IMR-90 (cell line): Measurements from ENCODE around the gene HAVCR1. TPM values are rescaled to one million over a fixed set of nuclear protein-coding genes. Genes with fewer than 3 reads are reported as not detected.

Experiments
- ATAC-seq: fragments of 200-7000 bp; cut with Tn5 transposase; 2 replicates; pipeline ENCODE4 v1.9.1; 2020; ENCODE audit warnings: low read depth, mild to moderate bottlenecking, moderate library complexity
- BruUV-seq: library from RNA; stranded (reverse); fragments of 400-500 nt; replicated peaks from 2 replicates; lab custom pipeline; 2021; lab: Mats Ljungman, UMichigan
- CTCF ChIA-PET: fragments of 300-600 bp; formaldehyde crosslinking; extraction: SDS; loops from one replicate; lab custom pipeline; 2021; ENCODE audit warnings: antibody characterized with exemption; lab: Yijun Ruan, JAX
- POLR2A ChIA-PET: fragments of 300-600 bp; sonication (Branson Sonifier 250); formaldehyde crosslinking; loops from one replicate; lab custom pipeline; 2022; ENCODE audit warnings: antibody characterized with exemption; ENCODE audit not compliant: unreplicated experiment; lab: Charles Lee
- DNase-seq: peaks from one replicate; pipeline ENCODE4 v3.0.0; 2013
- H2AFZ ChIP-seq: replicated peaks from 2 replicates; pipeline ENCODE3; 2013; ENCODE audit warnings: low read length, mild to moderate bottlenecking; ENCODE audit not compliant: poor library complexity
- H2AK5ac ChIP-seq: 2 replicates; pipeline ENCODE4 v1.6.1; 2013; ENCODE audit warnings: low read depth, low read length, inconsistent platforms
- H2AK9ac ChIP-seq: replicated peaks from 2 replicates; pipeline ENCODE3; 2013; ENCODE audit warnings: mild to moderate bottlenecking, low read depth, low read length, moderate library complexity; ENCODE audit not compliant: poor library complexity
- H2BK120ac ChIP-seq: 2 replicates; pipeline ENCODE4 v1.6.1; 2013; ENCODE audit warnings: low read depth, low read length, inconsistent platforms
- H2BK15ac ChIP-seq: 3 replicates; pipeline ENCODE4 v1.6.1; 2013; ENCODE audit warnings: low read depth, low read length, inconsistent platforms
- H2BK20ac ChIP-seq: 2 replicates; pipeline ENCODE4 v1.6.1; 2013; ENCODE audit warnings: low read depth, mild to moderate bottlenecking, inconsistent platforms, low read length, moderate library complexity
- H2BK5ac ChIP-seq: 2 replicates; pipeline ENCODE4 v1.6.1; 2013; ENCODE audit warnings: mild to moderate bottlenecking, low read depth, low read length, inconsistent platforms; ENCODE audit not compliant: poor library complexity, severe bottlenecking
- H3K14ac ChIP-seq: replicated peaks from 2 replicates; pipeline ENCODE4 v1.6.1; 2013; ENCODE audit warnings: low read depth, low read length, inconsistent platforms
- H3K18ac ChIP-seq: 2 replicates; pipeline ENCODE4 v1.6.1; 2013; ENCODE audit warnings: low read depth, low read length, control low read depth
- H3K23ac ChIP-seq: 2 replicates; pipeline ENCODE4 v1.6.1; 2013; ENCODE audit warnings: low read depth, low read length, inconsistent platforms
- H3K27ac ChIP-seq: 2 replicates; pipeline ENCODE4 v1.5.1; 2013; ENCODE audit warnings: mild to moderate bottlenecking, control low read depth, low read length; ENCODE audit not compliant: insufficient read depth
- H3K27me3 ChIP-seq: 2 replicates; pipeline ENCODE4 v1.6.1; 2013; ENCODE audit warnings: low read length; ENCODE audit not compliant: control insufficient read depth, insufficient read depth
- H3K36me3 ChIP-seq: 2 replicates; pipeline ENCODE4 v1.6.1; 2013; ENCODE audit warnings: low read length, mixed read lengths; ENCODE audit not compliant: control insufficient read depth, insufficient read depth
- H3K4ac ChIP-seq: 2 replicates; pipeline ENCODE4 v1.6.1; 2013; ENCODE audit warnings: low read depth, low read length, inconsistent platforms
- H3K4me1 ChIP-seq: 2 replicates; pipeline ENCODE4 v1.6.1; 2013; ENCODE audit warnings: low read length, mixed read lengths; ENCODE audit not compliant: control insufficient read depth, insufficient read depth
- H3K4me2 ChIP-seq: 2 replicates; pipeline ENCODE4 v1.6.1; 2013; ENCODE audit warnings: low read depth, mild to moderate bottlenecking, control low read depth, low read length, moderate library complexity
- H3K4me3 ChIP-seq: 2 replicates; pipeline ENCODE4 v1.5.1; 2013; ENCODE audit warnings: low read depth, mild to moderate bottlenecking, control low read depth, low read length, moderate library complexity; ENCODE audit not compliant: insufficient read depth
- H3K56ac ChIP-seq: 2 replicates; pipeline ENCODE4 v1.6.1; 2013; ENCODE audit warnings: low read length, inconsistent platforms; ENCODE audit not compliant: insufficient read depth; ENCODE audit errors: extremely low read depth
- H3K79me1 ChIP-seq, 2 experiments: 2 replicates each; pipeline ENCODE4 v1.6.1; 2013; ENCODE audit warnings: low read length in 2 of 2, inconsistent platforms in 1 of 2, low read depth in 1 of 2
- H3K9ac ChIP-seq: 2 replicates; pipeline ENCODE4 v1.6.1; 2013; ENCODE audit warnings: low read depth, low read length, control low read depth
- H3K9me1 ChIP-seq: 2 replicates; pipeline ENCODE4 v1.6.1; 2013; ENCODE audit warnings: low read length, inconsistent platforms; ENCODE audit not compliant: insufficient read depth
- H3K9me3 ChIP-seq: 2 replicates; pipeline ENCODE4 v1.6.1; 2013; ENCODE audit warnings: low read length; ENCODE audit not compliant: control insufficient read depth, insufficient read depth
- H4K20me1 ChIP-seq: 2 replicates; pipeline ENCODE4 v1.6.1; 2013; ENCODE audit warnings: low read length, inconsistent platforms; ENCODE audit not compliant: insufficient read depth
- H4K5ac ChIP-seq: 2 replicates; pipeline ENCODE4 v1.6.1; 2013; ENCODE audit warnings: mild to moderate bottlenecking, low read depth, low read length, control low read depth
- H4K8ac ChIP-seq, 2 experiments: 2 replicates each; pipeline ENCODE4 v1.6.1; 2013; ENCODE audit warnings: low read depth in 2 of 2, low read length in 2 of 2, control low read depth in 1 of 2, inconsistent platforms in 1 of 2
- H4K91ac ChIP-seq: 2 replicates; pipeline ENCODE4 v1.6.1; 2013; ENCODE audit warnings: low read depth, low read length, inconsistent platforms; ENCODE audit not compliant: insufficient read depth
- CEBPB ChIP-seq: IDR thresholded peaks from 2 replicates; pipeline ENCODE4 v1.6.1; 2012; ENCODE audit warnings: low read depth, low read length, improper control_type of control experiment
- NFE2L2 ChIP-seq: fragments of 150-350 bp; IDR thresholded peaks from 2 replicates; pipeline ENCODE4 v1.6.1; 2016; ENCODE audit warnings: low read depth, mild to moderate bottlenecking, low read length
- POLR2A ChIP-seq: IDR thresholded peaks from 2 replicates; pipeline ENCODE4 v1.6.1; 2012; ENCODE audit warnings: mild to moderate bottlenecking, low read depth, low read length
- SMC3 ChIP-seq: fragments of 150-350 bp; IDR thresholded peaks from 2 replicates; pipeline ENCODE4 v1.6.1; 2016; ENCODE audit warnings: low read depth, mild to moderate bottlenecking, antibody characterized with exemption, low read length, moderate library complexity
- WGBS, 2 experiments: methylation state at CpG; one replicate each; pipeline versions ENCODE4 v1.1.5 to v1.1.7; 2013; ENCODE audit warnings: missing lambda C conversion rate in 2 of 2; ENCODE audit not compliant: insufficient read length in 1 of 2; ENCODE audit errors: extremely low coverage in 2 of 2; 5-methylcytosine and 5-hydroxymethylcytosine counted together
- dilution Hi-C: fragments of 300-500 bp; cut with HindIII; formaldehyde crosslinking; loops from one replicate; pipeline ENCODE4 v1.14.3; 2018; ENCODE audit warnings: low sequenced_read_pairs; ENCODE audit not compliant: unreplicated experiment
- in situ Hi-C: fragments of 300-500 bp; cut with MboI; formaldehyde crosslinking; loops from 3 replicates; pipeline ENCODE4 v1.14.3; 2019; ENCODE audit warnings: low sequenced_read_pairs, inconsistent platforms, mixed read lengths
- intact Hi-C: fragments of 100-400 bp; cut with micrococcal nuclease; formaldehyde crosslinking; loops from 2 replicates; pipeline ENCODE4 v1.10.0; 2022
- polyA plus RNA-seq, 3 experiments: library from polyadenylated mRNA; depleted of rRNA; stranded (reverse); fragments of >200 nt; gene quantifications; 2 replicates each; pipeline ENCODE4 v1.2.3, GENCODE V29; 2012; ENCODE audit warnings: low replicate concordance in 1 of 3
- total RNA-seq: library from RNA; depleted of rRNA; stranded (reverse); fragments of >200 nt; gene quantifications from 2 replicates; pipeline ENCODE4 v1.2.3, GENCODE V29; 2012
- TF ChIP-seq, protein P1 (sequence below): conservative IDR thresholded peaks from 2 replicates; pipeline ENCODE4 v1.5.1; 2012; ENCODE audit warnings: mild to moderate bottlenecking, low read depth, low read length, improper control_type of control experiment
- TF ChIP-seq, protein P2 (sequence below): fragments of 150-350 bp; IDR thresholded peaks from 2 replicates; pipeline ENCODE4 v1.6.1; 2016; ENCODE audit warnings: low read depth, mild to moderate bottlenecking, low read length, moderate library complexity, borderline replicate concordance

Gene HAVCR1
- total and polyA plus RNA-seq, 2 of the 4 experiments (the other 2 are of a cell fraction), result not detected

DNA sequence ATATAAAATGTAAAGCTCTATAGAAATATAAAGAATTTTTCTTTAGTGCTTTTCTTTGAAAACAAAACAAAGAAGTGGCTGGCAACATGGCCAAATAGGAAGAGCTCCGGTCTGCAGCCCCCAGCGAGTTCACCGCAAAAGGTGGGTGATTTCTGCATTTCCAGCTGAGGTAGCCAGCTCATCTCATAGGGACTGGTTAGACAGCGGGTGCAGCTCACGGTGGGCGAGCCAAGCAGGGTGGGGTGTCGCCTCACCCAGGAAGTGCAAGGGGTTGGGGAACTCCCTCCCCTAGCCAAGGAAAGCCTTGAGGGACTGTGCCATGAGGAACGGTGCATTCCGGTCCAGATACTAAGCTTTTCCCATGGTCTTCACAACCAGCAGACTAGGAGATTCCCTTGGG, 74.9 kb downstream of the HAVCR1 start:
- no TSS peak for BruUV-seq
- 74% methylated on average over 7 of the region's 9 CpGs; no CpG with 5 or more reads in 1 of the 2 experiments for WGBS, 2 experiments
- Histone ChIP-seq H4K8ac (no peak overlapping the region), H3K27ac (no peak overlapping the region), H3K79me1 (no peaks in the 10 kb centered on the region), H2BK20ac (no peak overlapping the region), H3K14ac (no peak overlapping the region), H2BK120ac (no peak overlapping the region), H4K5ac (no peak overlapping the region), H3K9me1 (no peaks in the 10 kb centered on the region), H3K36me3 (no peaks in the 10 kb centered on the region), H2BK15ac (no peak overlapping the region), H3K9ac (no peak overlapping the region), H3K27me3 (no peaks in the 10 kb centered on the region), H2AFZ (no peak overlapping the region), H2AK9ac (no peak overlapping the region), H2AK5ac (no peak overlapping the region), H3K4me3 (no peak overlapping the region), H3K18ac (no peak overlapping the region), H2BK5ac (no peak overlapping the region), H3K4me2 (no peak overlapping the region), H3K56ac (no peak overlapping the region), H3K4ac (no peak overlapping the region), H3K4me1 (no peaks in the 10 kb centered on the region), H3K9me3 (peaks cover 3% of the 10 kb centered on the region; the same call in 1 of the 2 replicates), H4K20me1 (no peaks in the 10 kb centered on the region), H3K23ac (no peak overlapping the region), H4K91ac (no peak overlapping the region)
- DNase-seq (no peak), ATAC-seq (no peak)
- in situ Hi-C loops, result no loop called here
- POLR2A ChIA-PET, result no interaction called here
- intact Hi-C loops, result no loop called here
- TF ChIP-seq, protein P1, sequence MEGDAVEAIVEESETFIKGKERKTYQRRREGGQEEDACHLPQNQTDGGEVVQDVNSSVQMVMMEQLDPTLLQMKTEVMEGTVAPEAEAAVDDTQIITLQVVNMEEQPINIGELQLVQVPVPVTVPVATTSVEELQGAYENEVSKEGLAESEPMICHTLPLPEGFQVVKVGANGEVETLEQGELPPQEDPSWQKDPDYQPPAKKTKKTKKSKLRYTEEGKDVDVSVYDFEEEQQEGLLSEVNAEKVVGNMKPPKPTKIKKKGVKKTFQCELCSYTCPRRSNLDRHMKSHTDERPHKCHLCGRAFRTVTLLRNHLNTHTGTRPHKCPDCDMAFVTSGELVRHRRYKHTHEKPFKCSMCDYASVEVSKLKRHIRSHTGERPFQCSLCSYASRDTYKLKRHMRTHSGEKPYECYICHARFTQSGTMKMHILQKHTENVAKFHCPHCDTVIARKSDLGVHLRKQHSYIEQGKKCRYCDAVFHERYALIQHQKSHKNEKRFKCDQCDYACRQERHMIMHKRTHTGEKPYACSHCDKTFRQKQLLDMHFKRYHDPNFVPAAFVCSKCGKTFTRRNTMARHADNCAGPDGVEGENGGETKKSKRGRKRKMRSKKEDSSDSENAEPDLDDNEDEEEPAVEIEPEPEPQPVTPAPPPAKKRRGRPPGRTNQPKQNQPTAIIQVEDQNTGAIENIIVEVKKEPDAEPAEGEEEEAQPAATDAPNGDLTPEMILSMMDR, result no peak
- no peak for TF ChIP-seq POLR2A
- no peak for TF ChIP-seq CEBPB
- TF ChIP-seq, protein P2, sequence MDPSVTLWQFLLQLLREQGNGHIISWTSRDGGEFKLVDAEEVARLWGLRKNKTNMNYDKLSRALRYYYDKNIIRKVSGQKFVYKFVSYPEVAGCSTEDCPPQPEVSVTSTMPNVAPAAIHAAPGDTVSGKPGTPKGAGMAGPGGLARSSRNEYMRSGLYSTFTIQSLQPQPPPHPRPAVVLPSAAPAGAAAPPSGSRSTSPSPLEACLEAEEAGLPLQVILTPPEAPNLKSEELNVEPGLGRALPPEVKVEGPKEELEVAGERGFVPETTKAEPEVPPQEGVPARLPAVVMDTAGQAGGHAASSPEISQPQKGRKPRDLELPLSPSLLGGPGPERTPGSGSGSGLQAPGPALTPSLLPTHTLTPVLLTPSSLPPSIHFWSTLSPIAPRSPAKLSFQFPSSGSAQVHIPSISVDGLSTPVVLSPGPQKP, result no peak
- TF ChIP-seq SMC3, result no peak
- TF ChIP-seq NFE2L2, result no peak
- CTCF ChIA-PET, result no interaction called here
- dilution Hi-C loops, result no loop called here
